Measurements from ENCODE around the gene DLG2. TPM values are rescaled to one million over a fixed set of nuclear protein-coding genes. Genes with fewer than 3 reads are reported as not detected.

Gene DLG2
- total RNA-seq, 1 experiment from 2014 or later = not detected

- DNase-seq (ENCODE audit: low read depth, low spot score) = no peak
- in situ Hi-C loops (cut with HindIII; ENCODE audit: low pct_unique_long_range_greater_than_20kb, low sequenced_read_pairs) = no loop called here
These were observed 1335.1 kb downstream of the DLG2 start for GRCh38 chr11:84292006-84292405.

GRCh38 chr11:84290647-84291046, 1336.5 kb downstream of the DLG2 start:
- DNase-seq (ENCODE audit: low read depth, low spot score) = no peak
- in situ Hi-C loops (cut with HindIII; ENCODE audit: low pct_unique_long_range_greater_than_20kb, low sequenced_read_pairs) = no loop called here

DNA sequence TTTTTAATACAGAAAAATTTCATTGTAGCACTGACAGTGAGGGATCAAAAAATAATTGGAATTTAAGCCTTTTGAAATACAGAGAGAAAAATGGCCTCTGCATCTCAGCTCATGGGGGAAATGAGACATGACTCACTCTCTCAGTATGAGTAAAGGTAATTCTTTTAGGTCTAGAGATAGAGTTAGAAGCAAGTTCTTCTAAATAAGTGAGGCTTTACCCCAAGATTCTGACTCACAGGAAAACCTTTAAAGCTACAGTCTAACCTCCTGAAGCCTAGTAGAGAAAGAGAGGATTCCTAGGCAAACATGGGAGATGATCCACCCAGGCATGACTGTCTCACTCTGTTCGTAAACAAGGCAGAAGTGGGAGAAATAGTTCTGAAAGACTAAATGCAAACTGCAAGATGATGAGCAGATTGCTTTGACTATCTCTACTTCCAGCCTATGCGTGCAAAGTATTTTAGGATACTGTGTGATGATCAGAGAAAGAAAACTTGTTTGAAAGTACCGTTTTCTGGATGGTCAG, 1337.7 kb downstream of the DLG2 start:
- DNase-seq (ENCODE audit: low read depth, low spot score) = no peak

GRCh38 chr11:84273541-84273940, 1353.6 kb downstream of the DLG2 start:
- no peak for DNase-seq (ENCODE audit: low read depth, low spot score)
- in situ Hi-C loops (cut with HindIII; ENCODE audit: low pct_unique_long_range_greater_than_20kb, low sequenced_read_pairs) = no loop called here

More for the DNA sequence above, 1337.7 kb downstream of the DLG2 start:
- in situ Hi-C loops (cut with HindIII; ENCODE audit: low pct_unique_long_range_greater_than_20kb, low sequenced_read_pairs) = no loop called here

DNA sequence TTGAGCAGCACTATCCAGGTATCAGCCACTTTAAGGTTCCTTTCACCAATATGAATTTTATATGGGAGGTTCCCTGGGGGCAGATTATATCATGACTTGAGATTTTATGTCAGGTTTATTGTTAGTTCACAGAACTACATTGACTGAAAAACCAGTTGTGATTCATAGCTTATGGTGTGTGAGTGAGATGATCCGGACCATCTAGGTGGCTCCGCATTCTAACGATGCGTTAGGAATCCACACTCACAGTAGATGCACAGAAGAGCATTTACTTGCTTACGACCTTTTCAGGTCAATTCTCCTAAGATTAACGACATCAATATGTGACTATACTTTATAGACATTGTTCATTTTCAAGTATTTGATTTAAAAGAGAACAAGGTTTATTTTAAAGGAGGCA, 1356.7 kb downstream of the DLG2 start:
- DNase-seq (ENCODE audit: low read depth, low spot score) = no peak
- in situ Hi-C loops (cut with HindIII; ENCODE audit: low pct_unique_long_range_greater_than_20kb, low sequenced_read_pairs) = no loop called here

GRCh38 chr11:84264066-84264465, 1363.1 kb downstream of the DLG2 start:
- DNase-seq (ENCODE audit: low read depth, low spot score) = no peak
- in situ Hi-C loops (cut with HindIII; ENCODE audit: low pct_unique_long_range_greater_than_20kb, low sequenced_read_pairs) = no loop called here

DNA sequence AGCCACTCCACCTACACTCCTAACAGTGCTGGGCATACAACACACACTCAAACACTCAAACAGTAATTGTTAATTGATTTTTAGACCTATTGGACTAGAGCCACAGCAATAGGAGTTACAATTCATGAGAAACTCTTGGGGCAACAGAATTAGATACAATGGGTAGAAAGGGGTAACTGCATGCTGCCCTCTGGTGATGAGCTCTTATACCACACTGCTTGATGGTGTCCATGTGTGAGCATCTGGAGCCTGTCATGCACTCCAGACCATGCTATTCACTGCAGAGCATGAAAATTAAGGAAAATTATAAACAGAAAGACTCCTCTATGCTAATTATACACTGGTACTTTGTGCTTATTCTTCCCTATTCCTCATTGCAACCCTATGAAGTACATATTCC, 1365.4 kb downstream of the DLG2 start:
- in situ Hi-C loops (cut with HindIII; ENCODE audit: low pct_unique_long_range_greater_than_20kb, low sequenced_read_pairs) = no loop called here
- peak; percentile 58 for DNase-seq (ENCODE audit: low read depth, low spot score)

DNA sequence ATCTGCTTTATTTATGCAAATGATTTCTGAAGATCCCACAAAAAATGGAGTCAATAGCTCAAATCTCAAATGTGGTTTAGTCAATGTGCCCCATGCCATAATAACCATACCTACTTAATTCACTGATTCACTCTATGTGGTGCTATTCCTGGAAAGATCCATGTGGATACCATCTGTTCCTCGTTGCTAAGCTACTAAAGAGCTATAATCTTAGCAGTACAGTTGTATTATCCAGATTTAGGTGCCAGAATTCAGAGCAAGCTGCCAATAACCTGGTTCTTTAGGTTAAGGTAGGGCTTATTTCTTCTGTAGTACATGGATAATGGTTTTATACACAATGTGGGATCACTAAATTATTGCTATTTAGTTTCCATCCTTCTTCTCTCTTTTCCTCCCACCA, 1366.3 kb downstream of the DLG2 start:
- in situ Hi-C loops (cut with HindIII; ENCODE audit: low pct_unique_long_range_greater_than_20kb, low sequenced_read_pairs) = no loop called here
- DNase-seq (ENCODE audit: low read depth, low spot score) = no peak

DNA sequence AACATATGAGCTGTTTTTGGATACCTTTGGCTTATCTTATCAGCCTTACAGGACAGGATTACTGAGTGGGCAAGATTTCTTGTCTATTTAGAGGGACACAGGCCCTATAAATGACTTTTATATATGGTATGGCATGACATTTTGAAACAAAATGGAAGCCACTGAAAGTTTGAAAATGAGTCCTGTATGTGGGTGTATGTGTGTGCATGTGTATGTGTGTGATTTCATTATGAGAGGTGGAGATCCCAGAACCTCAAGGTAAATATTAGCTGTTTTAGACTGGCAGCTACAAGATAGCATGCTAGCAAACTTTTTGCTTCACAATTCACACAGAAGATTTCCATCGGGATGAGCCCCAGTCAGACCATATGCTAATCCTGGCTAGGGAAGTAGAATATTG, 1370.5 kb downstream of the DLG2 start:
- no peak for DNase-seq (ENCODE audit: low read depth, low spot score)
- in situ Hi-C loops (cut with HindIII; ENCODE audit: low pct_unique_long_range_greater_than_20kb, low sequenced_read_pairs) = no loop called here

GRCh38 chr11:84255483-84255882, 1371.7 kb downstream of the DLG2 start:
- DNase-seq (ENCODE audit: low read depth, low spot score) = no peak
- in situ Hi-C loops (cut with HindIII; ENCODE audit: low pct_unique_long_range_greater_than_20kb, low sequenced_read_pairs) = no loop called here

DNA sequence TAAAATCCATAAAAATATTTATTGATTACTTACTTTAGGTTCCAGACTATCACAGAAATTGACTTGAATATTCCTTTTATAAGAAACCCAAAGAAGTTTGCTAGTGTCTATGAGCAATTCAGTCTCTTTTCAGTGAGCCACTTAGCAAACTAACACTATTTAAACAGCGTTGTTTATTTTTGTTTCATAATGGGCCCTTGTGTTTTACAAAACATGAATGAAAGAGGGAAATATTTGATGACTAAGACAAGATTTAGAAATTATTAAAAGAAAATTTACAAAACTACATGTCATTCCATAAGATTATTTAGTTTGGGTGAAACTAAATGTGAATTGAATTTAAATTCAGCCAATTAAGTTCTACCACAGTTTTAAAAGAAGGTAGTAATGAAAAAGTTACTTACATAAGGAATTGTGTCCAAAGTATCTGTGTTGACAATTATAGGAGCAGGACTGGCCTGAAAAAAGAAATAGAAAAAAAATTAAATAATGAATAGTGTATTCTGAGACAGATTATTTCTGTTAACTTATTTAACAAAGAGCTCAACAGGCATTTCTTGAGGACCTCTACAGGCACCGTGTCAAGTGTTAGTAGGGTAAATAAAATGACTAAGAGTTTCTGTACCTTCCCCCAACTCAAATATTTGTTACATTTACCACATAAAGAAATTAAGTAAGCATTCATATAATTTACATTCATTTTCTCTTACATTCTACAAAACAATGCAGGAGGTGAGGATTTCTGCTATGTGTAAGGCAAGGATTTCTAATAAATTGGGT, 1376.1 kb downstream of the DLG2 start:
- DNase-seq (ENCODE audit: low read depth, low spot score) = no peak
- in situ Hi-C loops (cut with HindIII; ENCODE audit: low pct_unique_long_range_greater_than_20kb, low sequenced_read_pairs) = no loop called here

DNA sequence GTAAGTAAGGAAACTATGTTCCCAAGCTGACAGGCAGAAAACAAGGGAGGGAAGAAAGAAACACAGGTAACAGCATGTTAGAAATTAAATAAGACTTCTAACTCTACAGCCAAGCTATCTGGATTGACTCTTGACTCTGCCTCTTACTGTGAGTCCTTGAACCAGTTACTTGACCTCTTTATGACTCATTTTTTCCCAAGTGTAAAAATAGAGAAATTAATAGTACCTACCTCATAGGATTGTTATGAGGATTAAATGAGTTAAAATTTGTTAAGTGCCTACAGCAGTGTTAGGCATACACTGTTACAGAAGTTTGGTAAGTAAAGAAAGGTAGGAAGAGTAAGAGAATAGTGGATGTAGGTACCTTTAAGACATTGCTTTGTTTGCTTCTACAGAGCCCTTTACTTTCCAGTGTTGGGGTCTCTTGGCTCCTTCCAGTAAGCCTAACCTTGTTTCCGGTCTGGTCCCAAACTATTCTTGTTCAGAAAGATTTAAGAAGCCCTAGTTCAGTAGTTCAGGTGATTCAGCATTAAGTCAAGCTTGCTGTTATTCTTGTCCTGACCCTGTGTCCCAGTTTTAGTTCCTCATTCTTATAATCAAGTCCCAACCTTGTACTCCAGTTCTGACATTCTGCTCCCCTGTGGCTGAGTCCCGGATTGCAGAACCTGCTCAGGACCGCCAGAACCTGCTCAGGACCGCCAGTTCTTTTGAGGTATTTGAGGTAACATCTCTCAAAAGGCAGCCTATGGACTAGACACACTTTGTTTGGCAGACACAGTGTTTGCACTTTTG, 1377.6 kb downstream of the DLG2 start:
- in situ Hi-C loops (cut with HindIII; ENCODE audit: low pct_unique_long_range_greater_than_20kb, low sequenced_read_pairs) = no loop called here
- DNase-seq (ENCODE audit: low read depth, low spot score) = no peak

DNA sequence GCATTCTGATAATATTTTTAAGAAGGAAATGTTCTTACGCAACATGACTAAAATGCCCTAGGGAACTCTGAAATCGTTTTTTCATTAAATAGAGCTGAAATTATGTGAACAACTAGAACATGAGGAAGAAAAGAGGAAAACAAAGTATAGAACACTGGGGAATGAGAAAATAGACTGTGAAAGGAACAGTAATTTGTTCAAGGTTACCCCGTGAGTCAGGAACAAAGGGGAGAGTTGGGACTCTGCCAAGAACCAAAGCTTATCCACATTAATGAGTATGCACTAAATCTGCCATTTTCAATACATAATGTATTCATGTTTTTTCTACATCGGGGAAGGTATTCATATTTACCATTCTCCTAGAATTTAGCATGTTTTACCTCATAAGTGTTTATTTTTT, 1379.2 kb downstream of the DLG2 start:
- in situ Hi-C loops (cut with HindIII; ENCODE audit: low pct_unique_long_range_greater_than_20kb, low sequenced_read_pairs) = no loop called here
- no peak for DNase-seq (ENCODE audit: low read depth, low spot score)

- no peak for DNase-seq (ENCODE audit: low read depth, low spot score)
- in situ Hi-C loops (cut with HindIII; ENCODE audit: low pct_unique_long_range_greater_than_20kb, low sequenced_read_pairs) = no loop called here
These were observed 1380.0 kb downstream of the DLG2 start for GRCh38 chr11:84247129-84247528.

DNA sequence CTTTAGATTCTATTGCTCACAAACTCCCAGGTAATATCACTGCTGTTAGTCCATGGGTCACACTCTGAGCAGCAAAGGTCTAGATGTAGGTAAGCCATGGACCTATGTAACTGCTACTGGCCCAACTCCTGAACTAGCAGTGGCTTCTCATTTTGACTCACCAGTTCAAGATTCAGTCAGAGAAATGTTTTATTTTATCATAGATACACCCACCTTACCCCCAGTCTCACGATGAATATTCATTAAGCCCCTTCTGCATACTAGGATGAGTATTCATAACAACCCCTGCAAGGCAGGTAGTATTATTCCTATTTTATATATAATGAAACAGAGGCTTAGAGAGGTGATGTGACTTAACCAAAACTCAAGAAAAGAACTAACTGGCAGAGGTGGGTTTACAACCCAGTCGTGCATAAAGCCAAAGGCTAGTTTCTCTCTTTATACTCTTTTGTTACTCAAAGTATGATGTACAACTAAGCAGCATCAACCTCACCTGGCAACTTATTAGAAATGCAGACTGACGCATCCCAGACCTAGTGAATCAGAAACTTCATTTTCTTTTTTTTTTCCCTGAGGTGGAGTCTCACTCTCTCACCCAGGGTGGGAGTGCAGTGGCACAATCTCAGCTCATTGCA, 1383.4 kb downstream of the DLG2 start:
- in situ Hi-C loops (cut with HindIII; ENCODE audit: low pct_unique_long_range_greater_than_20kb, low sequenced_read_pairs) = no loop called here
- no peak for DNase-seq (ENCODE audit: low read depth, low spot score)

- DNase-seq (ENCODE audit: low read depth, low spot score) = no peak
- in situ Hi-C loops (cut with HindIII; ENCODE audit: low pct_unique_long_range_greater_than_20kb, low sequenced_read_pairs) = no loop called here
These were observed 1385.6 kb downstream of the DLG2 start for GRCh38 chr11:84241343-84242131.

GRCh38 chr11:84240847-84241246, 1386.3 kb downstream of the DLG2 start:
- no peak for DNase-seq (ENCODE audit: low read depth, low spot score)

DNA sequence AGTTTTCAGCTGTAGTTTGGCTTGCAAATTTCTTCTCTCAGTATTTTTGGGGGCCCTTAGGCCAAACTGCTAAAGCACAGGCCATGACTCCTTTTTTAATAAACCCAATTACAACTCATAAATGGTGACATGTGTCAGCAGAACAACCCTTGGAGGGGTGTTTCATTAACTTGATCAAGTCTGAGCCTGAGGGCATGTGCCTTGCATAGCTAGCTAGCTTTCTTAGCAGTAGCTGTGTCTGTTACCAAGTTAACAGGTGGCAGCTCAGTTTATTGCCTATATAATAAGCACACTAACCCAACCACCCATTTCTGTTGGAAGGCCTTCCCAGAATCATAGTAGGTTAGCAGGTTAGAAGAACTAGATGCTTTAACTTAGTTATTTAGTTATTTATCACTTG, 1390.7 kb downstream of the DLG2 start:
- in situ Hi-C loops (cut with HindIII; ENCODE audit: low pct_unique_long_range_greater_than_20kb, low sequenced_read_pairs) = no loop called here
- DNase-seq (ENCODE audit: low read depth, low spot score) = no peak

More at GRCh38 chr11:84240847-84241246, 1386.3 kb downstream of the DLG2 start:
- in situ Hi-C loops (cut with HindIII; ENCODE audit: low pct_unique_long_range_greater_than_20kb, low sequenced_read_pairs) = no loop called here
